VCaP (cell line): Measurements from ENCODE around the gene SORT1.

Source experiments
- H3K27ac ChIP-seq: fragments of 450-650 bp; 2 replicates; pipeline ENCODE4 v1.5.1; 2017
- TF ChIP-seq, protein P1 (sequence below): fragments of 450-650 bp; conservative IDR thresholded peaks from 2 replicates; pipeline ENCODE4 v1.5.1; 2017; ENCODE audit warnings: mild to moderate bottlenecking, moderate library complexity

Gene SORT1

DNA sequence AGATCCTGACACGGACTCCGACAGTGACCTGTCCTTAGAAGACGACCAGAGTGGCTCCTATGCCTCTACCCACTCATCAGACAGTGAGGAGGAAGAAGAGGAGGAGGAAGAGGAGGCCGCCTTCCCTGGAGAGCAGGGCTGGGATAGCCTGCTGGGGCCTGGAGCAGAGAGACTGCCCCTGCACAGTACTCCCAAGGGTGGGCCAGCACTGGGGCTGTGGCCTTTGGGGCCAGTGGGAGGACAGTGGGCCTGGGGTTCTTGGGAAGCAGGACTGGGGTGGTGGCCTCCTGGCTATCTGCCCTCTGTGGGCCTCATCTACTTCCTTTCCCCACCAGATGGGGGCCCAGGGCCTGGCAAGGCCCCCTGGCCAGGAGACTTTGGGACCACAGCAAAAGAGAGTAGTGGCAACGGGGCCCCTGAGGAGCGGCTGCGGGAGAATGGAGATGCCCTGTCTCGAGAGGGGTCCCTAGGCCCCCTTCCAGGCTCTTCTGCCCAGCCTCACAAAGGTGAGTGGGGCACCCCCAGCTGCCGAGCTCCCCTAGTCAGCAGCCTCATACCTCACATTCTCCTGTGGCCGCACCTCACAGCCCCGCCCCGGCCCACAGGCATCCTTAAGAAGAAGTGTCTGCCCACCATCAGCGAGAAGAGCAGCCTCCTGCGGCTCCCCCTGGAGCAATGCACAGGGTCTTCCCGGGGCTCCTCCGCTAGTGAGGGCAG, 124.7 kb downstream of the SORT1 start:
- TF ChIP-seq, protein P1, sequence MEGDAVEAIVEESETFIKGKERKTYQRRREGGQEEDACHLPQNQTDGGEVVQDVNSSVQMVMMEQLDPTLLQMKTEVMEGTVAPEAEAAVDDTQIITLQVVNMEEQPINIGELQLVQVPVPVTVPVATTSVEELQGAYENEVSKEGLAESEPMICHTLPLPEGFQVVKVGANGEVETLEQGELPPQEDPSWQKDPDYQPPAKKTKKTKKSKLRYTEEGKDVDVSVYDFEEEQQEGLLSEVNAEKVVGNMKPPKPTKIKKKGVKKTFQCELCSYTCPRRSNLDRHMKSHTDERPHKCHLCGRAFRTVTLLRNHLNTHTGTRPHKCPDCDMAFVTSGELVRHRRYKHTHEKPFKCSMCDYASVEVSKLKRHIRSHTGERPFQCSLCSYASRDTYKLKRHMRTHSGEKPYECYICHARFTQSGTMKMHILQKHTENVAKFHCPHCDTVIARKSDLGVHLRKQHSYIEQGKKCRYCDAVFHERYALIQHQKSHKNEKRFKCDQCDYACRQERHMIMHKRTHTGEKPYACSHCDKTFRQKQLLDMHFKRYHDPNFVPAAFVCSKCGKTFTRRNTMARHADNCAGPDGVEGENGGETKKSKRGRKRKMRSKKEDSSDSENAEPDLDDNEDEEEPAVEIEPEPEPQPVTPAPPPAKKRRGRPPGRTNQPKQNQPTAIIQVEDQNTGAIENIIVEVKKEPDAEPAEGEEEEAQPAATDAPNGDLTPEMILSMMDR = no peak
- no peak overlapping the region for H3K27ac ChIP-seq

DNA sequence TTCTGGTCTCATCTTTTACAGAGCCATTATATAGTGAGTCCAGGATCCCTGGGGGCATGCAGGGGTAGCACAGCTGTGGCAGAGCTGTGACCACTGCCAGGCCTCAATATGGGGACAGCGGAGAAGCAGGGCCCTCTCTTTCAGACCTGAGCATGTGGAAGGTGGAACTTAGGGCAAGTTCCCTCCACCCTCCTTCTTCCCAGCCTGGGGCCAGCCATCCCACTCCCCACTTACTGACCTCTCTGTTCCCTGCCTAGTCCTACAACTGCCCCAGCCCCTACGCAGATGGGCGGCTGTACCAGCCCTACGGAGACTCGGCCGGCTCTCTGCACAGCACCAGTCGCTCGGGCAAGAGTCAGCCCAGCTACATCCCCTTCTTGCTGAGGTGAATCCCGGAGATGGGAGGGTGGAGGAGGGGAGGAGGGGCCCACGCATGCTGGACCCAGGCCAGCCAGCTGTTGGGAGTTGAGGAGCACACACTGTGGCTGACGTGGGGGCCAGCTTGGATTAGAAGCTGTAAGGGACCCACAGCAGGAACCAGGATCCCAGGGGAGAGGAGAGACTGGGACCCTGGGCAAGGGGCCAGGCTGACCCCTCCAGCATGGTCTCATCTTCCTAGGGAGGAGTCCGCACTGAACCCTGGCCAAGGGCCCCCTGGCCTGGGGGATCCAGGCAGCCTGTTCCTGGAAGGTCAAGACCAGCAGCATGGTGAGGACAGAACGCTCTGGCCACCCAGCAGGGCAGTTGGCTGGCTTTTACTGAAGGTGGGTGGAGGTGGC, 125.5 kb downstream of the SORT1 start:
- no peak overlapping the region for H3K27ac ChIP-seq
- TF ChIP-seq, protein P1 = no peak

DNA sequence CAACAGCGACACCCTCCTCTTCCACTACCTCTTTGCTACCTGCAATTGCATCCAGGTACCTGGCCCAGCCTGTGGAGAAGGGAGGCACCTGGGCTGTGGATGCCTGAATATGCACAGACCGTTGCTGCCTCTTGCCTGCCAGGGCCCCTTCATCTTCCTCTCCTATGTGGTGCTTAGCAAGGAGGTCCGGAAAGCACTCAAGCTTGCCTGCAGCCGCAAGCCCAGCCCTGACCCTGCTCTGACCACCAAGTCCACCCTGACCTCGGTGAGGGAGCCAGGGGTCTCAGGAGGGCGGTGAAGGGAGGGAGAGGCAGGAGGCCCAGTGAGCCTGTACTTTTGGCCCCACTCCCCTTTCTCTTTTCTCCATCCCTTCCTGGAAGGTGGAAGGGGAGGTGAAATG, 126.3 kb downstream of the SORT1 start:
- no peak overlapping the region for H3K27ac ChIP-seq
- TF ChIP-seq, protein P1 = no peak

DNA sequence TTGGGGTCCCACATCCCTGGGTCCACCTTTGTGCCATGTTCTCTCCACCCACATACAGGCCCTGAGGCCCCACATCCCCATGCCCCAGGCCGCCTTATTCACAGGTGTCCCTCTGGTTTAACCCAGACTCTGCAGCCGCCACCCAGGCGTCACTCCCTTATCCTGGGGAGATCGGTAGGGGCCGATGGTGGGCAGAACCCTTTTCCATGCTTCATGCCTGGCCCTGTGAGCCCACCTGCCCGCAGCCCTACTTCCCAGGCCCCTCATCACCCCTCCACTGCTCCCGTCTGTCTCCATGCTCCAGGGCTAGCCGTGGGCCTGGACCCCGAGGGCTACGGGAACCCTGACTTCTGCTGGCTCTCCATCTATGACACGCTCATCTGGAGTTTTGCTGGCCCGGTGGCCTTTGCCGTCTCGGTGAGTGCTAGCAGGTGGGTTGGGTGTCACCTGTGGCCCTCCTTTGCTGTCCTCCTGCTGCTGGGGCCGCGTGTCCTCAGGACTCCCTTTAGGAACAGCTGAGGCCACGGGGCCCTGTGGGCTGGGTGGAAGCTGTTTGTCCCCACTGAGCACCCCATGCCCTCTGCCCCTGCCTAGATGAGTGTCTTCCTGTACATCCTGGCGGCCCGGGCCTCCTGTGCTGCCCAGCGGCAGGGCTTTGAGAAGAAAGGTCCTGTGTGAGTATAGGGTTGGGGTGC, 126.9 kb downstream of the SORT1 start:
- no peak overlapping the region for H3K27ac ChIP-seq
- TF ChIP-seq, protein P1 = no peak

DNA sequence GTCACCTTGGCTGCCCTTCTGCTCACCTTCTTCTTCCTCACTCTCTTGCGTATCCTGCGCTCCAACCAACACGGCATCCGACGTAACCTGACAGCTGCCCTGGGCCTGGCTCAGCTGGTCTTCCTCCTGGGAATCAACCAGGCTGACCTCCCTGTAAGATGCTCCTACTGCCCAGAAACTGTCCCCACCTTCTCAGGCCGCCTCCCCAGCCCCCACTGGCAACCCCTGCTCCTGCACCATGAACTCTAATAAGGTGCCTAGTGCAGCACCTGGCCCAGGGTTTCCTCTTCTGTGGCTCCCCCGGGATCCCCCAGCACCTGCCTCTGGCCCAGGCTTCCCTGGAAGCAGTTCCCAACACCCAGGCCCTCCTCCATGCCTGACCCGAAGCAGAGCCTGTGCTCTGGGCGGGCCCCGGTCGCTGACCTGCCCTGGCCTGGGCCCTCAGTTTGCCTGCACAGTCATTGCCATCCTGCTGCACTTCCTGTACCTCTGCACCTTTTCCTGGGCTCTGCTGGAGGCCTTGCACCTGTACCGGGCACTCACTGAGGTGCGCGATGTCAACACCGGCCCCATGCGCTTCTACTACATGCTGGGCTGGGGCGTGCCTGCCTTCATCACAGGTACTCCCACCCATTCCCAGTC, 127.6 kb downstream of the SORT1 start:
- no peak overlapping the region for H3K27ac ChIP-seq
- TF ChIP-seq, protein P1 = no peak

DNA sequence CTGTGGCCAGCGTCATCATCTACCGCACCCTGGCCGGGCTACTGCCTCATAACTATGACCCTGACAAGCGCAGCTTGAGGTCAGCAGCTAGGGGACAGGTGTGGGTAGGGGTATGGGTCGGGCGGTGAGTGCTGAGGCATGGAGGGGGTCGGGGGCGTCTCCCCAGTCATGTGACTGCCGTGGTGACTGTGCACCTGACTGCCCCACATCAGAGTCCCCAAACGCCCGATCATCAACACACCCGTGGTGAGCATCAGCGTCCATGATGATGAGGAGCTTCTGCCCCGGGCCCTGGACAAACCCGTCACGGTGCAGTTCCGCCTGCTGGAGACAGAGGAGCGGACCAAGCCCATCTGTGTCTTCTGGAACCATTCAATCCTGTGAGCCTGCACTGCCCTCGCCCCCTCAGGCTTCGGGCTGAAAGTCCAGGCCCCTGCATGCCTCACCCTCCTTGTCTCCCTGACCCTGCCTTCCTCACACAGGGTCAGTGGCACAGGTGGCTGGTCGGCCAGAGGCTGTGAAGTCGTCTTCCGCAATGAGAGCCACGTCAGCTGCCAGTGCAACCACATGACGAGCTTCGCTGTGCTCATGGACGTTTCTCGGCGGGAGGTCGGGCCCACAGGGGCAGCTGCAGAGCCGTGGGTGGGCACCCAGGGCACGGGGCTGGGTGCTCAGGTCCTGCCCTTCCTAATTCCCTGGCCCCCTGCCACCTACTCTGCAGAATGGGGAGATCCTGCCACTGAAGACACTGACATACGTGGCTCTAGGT, 128.3 kb downstream of the SORT1 start:
- H3K27ac ChIP-seq = no peak overlapping the region
- TF ChIP-seq, protein P1 = no peak
